ENCODE results near the gene ATP23.

DNA sequence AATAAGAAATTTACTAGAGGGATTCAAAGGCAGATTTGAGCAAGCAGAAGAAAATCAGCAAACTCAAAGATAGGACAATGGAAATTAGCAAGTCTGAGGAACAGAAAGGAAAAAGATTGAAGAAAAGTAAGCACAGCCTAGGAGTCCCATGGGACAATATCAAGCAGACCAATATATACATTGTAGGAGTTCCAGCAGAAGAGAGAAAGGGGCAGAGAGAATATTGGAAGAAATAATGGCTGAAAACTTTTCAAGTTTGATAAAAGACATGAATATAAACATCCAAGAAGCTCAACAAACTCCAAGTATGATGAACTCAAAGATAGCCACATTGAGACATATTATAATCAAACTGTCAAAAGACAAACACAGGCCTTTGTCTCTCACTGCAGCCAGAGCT lies 25.2 kb downstream of the ATP23 start:
- TF ChIP-seq FOXA1 (IDR thresholded peaks at IDR 0.05): no peak
- no peak for TF ChIP-seq JUND (IDR thresholded peaks at IDR 0.05)
- TF ChIP-seq TAF1 (conservative IDR thresholded peaks at IDR 0.05): no peak
- TF ChIP-seq, protein P1, sequence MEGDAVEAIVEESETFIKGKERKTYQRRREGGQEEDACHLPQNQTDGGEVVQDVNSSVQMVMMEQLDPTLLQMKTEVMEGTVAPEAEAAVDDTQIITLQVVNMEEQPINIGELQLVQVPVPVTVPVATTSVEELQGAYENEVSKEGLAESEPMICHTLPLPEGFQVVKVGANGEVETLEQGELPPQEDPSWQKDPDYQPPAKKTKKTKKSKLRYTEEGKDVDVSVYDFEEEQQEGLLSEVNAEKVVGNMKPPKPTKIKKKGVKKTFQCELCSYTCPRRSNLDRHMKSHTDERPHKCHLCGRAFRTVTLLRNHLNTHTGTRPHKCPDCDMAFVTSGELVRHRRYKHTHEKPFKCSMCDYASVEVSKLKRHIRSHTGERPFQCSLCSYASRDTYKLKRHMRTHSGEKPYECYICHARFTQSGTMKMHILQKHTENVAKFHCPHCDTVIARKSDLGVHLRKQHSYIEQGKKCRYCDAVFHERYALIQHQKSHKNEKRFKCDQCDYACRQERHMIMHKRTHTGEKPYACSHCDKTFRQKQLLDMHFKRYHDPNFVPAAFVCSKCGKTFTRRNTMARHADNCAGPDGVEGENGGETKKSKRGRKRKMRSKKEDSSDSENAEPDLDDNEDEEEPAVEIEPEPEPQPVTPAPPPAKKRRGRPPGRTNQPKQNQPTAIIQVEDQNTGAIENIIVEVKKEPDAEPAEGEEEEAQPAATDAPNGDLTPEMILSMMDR (IDR thresholded peaks at IDR 0.05; ENCODE audit: low read depth, low read length, missing input control): no peak
- TF ChIP-seq, protein P2, sequence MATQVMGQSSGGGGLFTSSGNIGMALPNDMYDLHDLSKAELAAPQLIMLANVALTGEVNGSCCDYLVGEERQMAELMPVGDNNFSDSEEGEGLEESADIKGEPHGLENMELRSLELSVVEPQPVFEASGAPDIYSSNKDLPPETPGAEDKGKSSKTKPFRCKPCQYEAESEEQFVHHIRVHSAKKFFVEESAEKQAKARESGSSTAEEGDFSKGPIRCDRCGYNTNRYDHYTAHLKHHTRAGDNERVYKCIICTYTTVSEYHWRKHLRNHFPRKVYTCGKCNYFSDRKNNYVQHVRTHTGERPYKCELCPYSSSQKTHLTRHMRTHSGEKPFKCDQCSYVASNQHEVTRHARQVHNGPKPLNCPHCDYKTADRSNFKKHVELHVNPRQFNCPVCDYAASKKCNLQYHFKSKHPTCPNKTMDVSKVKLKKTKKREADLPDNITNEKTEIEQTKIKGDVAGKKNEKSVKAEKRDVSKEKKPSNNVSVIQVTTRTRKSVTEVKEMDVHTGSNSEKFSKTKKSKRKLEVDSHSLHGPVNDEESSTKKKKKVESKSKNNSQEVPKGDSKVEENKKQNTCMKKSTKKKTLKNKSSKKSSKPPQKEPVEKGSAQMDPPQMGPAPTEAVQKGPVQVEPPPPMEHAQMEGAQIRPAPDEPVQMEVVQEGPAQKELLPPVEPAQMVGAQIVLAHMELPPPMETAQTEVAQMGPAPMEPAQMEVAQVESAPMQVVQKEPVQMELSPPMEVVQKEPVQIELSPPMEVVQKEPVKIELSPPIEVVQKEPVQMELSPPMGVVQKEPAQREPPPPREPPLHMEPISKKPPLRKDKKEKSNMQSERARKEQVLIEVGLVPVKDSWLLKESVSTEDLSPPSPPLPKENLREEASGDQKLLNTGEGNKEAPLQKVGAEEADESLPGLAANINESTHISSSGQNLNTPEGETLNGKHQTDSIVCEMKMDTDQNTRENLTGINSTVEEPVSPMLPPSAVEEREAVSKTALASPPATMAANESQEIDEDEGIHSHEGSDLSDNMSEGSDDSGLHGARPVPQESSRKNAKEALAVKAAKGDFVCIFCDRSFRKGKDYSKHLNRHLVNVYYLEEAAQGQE (IDR thresholded peaks at IDR 0.05): no peak
